ENCODE results near the gene OR2AE1.

Gene OR2AE1

DNA sequence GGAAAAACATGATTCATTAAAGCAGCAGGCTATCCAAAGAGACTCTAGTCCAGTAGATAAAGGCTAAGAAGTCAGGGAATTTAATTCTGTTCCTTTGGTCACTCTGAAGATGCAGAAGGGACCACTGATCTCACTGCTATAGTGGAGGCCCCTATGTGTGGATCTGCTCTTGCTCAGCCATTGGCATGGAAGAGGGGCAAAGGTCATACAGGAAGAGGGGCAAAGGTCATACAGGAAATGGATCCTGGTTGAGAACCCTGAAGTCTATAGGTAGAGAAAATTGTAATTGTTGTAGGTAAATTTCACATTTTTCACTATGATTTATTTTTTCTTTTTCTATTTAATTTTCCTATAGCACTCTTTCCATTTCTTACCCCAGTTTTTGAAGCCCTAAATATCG, 21.6 kb downstream of the OR2AE1 start:
- no peak for DNase-seq

DNA sequence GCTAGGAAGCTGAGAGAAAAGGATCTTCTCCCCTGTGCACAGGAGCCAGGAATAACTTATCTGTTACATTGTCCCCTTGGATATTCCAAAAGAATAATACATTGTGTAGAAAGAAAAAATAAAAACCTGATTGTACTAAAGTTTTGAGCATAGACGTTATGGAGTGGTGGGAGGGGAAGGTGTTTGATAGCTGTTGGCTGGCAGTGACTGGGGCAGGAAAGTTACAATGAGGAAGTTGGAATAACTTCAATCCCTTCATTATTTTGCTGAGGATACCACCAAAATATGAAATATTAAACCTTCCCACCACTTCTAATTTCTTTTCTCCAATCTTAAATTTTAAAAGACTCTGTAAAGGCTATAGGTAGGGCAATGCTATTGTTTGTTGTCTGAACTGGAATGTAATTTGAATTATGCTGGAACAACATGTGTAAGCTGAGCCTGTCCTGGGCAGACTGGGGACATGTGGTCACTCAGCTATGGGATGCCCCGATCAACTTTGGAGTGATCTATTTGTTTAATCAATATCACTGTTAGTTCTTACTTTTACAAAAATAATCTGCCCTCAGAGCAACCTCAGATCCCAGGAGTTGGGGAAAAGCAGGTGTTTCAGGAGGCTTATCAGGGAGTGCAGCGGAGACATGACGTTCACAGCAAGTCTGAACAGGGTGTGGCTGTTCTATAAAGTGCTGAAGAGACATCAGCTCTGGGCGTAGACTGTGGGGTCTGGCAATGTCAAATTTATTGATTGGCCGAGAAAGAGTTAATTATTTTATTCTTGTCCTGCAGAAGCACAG, 28.2 kb downstream of the OR2AE1 start:
- DNase-seq = no peak

DNA sequence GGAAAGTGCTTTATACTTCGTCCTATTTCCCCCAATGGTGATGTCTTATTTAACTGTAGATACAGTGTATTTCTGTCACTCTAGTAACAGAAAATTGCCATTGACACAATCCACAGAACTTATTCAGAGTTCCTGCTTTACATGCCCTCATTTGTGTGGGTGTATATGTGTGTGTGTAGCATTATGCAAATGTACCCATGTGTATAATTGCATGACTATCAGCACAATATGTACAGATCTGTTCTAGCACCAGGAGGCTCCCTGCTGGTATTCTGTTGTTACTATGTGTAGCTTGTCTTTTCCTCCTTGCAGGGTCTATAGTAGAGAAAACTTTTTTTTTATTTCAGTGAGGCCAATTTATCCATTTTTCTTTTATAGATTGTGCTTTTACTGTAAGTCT, 32.5 kb downstream of the OR2AE1 start:
- no peak for DNase-seq

DNA sequence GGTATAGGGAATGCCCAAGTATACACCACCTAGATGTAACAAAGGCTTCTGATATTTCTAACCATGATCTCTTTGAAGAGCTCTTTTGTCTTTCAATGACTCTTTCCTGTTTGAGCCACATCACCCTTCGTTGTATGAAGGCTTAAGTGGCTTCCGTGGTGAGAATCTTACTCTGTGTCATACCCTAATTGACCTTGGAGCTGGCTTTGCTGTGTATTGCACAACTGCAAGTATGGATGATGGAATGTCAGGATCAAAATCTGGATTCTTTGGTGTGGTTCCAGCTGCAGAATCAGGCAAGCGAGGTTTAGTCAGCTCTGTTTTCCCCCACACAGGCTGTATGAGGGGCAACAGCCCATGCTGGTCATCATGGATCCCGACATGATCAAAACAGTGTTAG, 33.0 kb downstream of the OR2AE1 start:
- DNase-seq = no peak

DNA sequence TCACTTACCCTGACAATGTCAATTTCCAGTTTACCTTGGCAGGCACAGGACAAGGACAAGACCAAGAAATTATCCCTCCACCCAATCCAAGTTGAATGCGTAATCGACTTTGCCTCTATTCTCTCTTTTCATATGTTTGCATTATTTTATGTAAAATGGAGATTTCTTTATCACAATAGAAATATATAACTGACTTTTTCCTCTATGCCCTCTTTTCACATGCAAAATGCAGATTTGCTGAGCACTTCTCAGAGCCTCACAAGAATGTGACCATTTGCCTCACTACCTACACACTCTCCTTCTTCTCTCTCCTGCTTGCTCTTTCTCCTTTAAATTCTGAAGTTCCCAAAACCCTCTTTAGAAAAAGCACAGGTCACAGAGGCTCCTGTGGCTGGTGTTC, 33.9 kb downstream of the OR2AE1 start:
- no peak for DNase-seq

DNA sequence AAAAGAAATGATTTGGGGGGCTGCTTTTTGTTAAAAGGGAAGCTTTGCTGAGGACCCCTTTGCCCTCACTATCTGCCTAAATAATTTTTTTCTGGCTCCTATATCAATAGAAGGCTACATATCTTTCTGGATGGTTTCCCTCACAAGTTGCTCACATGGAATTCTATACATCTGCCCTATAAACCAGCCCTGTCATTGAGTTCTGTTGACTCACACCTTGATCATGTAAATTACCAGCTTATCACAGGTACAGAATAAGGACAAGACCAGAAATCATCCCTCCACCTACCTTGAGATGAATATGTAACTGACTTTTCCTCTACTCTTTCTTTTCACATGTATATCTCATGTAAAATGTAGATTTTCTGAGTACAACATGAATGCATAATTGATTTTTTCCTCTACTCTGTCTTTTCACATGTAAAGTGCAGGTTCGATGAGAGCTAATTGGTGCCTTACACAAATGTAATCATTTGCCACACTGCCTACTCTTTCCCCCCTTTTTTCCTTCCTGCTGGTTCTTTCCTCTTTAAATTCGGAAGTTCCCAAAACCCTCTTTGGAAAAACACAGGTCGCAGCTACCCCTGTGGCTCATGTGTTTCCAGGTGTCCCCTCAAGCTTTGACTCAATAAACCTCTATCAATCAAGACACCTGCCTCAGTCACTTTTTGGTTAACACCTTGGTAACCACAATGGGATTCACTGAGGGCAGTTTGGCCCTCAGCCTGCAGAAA, 36.5 kb downstream of the OR2AE1 start:
- no peak for DNase-seq

DNA sequence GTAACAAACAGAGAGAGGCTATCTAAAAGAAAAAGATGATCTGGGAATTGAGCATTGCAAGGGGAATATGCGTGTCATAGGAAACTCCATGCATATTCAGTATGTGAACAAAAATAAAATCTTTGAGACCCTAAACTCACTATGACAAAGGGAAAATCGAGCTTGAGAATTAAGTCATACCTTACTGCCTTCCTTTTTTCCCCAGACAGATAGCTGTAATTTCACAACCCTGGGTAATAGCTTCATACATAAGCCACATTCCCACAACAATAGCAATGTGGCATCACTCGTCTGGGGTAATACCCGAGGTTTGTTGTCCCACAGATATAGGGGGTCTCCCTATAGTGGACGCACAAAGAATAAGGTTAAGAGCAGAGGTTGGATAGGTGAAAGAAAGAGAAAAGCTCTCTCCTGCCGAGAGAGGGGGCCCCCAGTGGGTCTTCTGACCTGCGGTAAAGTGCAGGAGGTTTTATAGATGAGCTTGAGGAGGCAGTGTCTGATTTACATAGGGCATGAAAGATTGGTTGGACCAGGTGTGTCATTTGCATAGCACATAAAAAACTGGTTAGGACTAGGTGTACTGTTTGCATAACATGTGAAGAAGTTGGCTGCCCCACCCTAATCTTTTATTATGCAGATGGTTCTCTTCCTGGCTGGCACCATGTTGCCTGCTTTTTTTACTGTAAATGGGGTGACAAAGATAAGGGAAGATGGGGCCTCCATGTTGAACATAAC, 37.4 kb downstream of the OR2AE1 start:
- peak; percentile 33 for DNase-seq

DNA sequence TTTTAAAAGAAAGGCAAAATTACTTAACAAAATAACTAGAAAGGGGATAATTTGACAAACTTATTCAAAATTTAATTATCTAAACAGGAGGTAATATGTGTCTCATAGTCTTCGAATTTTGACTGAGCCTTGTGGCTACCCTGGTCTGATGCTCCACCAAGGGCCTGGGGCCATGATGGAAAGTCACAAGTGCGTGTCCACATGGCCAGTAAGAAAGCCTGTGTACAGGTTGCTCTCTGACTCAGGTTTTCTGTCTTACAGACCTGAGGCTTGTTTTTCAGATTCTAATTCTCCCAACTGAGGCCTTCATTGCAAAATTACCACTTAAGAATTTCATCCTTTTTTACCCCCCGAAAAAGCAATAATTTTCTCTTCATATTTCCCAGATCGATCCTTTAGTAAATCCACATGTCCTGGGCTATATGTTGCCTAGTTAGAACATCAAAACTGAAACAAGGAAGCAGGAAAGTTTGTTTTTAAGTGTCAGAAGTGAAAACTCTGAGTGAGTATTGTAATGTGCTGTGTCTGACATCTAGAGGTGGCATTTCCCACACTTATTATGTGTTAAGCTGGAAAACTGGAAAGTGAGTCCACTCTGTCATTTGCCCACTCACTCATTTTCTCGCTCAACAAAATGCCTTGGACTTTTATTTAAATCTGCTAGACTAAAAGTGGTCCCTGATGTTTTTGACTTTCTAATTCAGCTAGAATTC, 39.0 kb downstream of the OR2AE1 start:
- DNase-seq = no peak

DNA sequence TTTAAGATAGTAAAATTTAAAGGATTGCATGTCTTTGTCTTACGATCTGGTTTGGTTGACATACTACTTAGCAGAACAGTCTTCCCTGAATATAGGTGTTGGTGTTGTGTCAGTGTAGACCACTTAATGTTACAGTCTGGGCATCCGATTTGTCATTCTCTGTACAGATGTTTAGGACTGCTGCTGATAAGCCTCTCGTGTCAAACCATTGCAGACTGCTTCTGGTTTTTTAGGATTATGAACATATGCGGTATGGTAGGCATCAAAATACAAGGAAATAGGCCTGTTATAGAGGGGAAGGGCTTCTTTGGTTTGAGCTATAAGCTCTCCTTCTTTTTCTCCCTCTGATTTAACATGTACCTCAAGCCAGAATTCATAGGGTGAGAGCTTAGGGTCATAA, 41.6 kb downstream of the OR2AE1 start:
- DNase-seq = no peak

DNA sequence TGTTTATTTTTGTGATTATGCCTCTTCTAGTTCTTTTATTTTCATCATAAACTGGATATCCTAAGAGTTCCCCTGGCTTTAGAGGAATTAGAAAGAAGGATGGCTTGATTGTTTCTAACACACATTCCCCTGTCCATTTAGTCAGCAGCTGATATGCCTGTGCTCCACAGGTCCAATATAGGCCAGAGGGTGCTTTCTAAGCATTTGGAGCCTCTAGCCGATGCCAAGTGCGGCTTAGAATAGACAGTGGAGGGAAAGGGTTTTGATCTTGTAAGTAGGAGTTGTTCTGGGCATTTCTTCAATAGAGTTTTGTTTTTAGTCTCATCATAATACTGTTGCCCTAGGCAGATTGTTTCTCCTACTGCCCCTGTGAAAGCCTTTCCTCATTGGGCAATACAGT, 42.5 kb downstream of the OR2AE1 start:
- DNase-seq = no peak

DNA sequence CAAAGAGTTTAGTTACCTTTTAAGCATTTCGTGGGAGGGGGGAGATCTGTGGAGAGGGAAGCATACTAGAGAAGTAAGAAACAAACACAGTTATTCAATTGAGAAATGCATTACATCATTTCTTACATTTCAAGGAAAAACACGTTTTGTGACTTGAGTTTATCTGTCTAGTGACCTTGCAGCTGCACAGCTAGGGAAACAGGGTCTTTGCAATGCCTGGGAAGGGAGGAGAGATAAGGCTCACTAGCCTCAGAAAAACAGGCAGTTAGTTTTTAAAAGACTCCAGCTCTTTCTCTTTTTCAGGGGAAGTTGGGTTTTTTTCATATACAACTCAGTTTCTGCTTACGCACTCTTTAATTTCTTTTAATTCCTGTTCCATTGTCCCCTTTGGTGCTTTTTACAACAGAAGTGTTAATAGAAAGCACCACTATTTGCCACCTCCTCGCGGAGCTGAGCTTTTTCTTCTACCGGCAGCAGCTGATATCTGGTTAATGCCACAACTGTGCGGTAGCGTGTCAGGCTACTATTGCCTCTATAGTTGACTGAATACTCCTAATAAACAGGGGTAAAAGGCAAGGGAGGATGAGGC, 43.5 kb downstream of the OR2AE1 start:
- no peak for DNase-seq

DNA sequence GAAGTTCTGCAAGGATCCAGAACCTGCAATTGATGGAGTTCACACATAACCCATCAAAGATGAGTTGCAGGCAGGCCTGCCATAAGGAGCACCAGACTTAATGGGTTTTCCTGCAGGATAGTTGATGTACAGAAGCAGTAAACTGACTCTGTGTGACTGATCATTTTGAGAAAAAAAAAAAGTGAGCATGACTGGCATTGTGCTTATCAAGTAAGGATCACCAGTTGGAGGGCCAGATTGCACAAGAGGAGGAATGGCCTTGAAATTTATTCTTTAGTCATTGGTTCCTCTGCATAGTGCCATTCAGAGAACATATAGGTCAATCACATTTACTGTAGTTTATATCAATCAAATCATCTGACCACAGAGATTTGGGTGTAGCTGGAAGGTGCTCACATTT, 45.2 kb downstream of the OR2AE1 start:
- DNase-seq = no peak

DNA sequence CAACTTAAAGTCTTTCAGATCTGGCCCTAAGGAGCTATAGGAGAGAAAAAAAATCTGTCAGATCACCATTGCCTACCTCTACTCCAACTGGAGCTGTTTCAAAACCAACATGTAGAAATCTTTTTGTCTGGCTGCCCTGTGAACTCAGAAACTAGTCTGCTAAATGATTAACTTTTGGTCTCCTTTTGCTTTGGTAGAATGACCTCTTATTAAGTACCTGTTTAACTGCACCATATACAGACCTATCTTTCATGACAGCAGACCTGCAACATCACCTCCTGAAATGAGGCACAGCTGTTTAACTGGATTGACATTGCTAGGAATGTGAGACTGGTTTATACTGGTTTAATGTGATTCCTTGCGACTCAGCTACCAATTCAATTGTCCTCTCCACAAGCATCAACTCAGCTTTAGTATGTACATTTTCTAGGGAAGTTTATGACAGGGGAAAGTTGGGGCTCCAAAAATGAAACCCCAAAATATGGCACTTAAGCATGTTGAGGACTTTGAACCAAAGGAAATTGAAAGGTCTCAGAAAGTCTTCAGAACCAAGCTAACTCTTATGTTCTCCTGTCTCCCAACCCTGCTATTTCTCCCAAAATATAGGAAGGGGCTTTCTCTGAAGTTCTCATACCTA, 47.2 kb downstream of the OR2AE1 start:
- DNase-seq = no peak

DNA sequence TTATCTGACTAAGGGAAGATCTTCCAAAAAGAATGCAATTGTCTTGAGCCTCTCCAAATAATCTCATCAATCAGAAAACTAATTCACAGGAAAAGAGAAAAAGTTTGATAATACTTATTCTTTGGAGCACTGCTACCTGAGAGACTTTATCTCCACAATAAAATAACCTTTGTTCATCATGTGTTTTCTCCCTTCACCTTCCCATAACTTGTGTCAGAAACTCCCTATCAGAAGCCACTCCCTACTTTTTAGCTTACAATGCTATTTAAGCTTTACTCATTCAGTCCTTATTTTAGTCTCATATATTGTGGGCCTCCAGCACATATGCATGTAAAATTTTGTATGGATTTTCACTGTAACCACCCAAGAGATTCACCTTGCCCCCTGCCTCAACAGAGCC, 48.0 kb downstream of the OR2AE1 start:
- DNase-seq = no peak

DNA sequence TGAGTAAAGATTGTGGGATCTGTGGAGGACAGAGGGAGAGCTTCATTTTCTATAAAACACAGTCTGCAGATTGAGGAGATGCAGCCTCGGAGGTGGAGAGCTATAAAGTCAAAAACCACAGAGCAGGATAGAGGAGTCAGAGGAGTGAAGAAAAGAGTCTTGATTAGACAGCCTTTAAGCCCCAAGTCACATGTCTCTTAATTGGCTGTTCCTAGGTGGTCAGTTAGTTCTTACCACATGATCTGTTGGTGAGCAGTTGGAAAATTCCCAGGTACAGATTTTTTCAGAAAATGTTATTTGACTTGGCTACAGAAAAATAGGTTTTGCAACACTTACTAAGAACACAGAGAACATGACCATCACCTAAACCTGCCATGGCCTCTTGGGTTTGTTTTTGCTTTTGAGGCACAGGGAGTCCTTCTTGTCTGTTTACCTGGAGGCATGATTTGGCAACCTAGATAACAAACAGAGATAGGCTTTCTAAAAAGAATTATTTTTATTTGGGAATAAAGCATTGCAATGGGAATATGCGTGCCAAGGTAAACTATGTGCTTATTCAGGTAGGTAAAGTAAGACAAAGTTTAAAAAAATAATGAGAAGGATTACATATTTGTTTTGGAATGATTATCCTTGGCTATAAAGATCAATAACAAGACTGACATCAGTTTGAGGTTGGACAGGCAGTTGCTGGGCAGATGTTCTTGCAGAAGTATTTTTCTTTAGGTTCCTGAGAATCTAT, 49.6 kb downstream of the OR2AE1 start:
- DNase-seq = no peak
